Measurements from ENCODE around the gene CIAO2B. TPM values are rescaled to one million over a fixed set of nuclear protein-coding genes. Genes with fewer than 3 reads are reported as not detected.

Gene CIAO2B
- polyA plus RNA-seq, 3 donors from 2014 or later: 125 to 157 (median 132) TPM

DNA sequence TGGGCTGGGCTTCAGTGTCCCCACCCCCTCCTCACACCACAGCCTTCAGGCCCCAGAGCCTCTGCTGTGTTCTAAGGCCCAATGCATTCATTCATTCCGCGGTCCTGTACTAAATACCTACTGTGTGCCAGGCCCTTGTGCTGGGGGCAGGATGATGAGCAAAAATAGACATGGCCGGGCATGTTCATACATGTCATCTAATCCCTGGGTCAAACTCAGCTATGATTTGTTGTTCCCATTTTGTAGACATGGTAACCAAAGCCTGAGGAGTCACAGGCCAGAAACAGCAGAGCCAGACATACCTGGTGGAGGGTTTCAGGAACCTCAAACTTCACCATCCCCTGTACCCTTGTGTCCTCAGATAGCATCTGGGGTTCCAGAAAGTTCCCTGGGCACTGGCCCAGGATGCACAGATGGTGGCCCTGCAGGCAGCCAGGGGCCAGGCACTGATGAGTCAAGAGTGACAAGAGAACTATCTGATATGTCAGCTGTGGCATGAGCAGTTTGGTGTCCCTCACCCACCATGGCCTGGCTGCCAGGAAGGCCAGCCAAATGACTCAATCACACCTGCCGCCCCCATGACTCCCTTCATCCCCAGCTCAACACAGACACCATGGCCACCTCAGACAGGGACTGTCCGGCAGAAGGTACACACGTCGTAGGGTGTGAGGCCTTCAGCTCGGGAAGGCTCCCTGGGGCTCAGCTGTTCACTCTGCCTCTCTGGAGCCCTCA, 6.1 kb downstream of the CIAO2B start:
- Mint-ChIP-seq H3K27ac (peak overlapping the region in 2 of 6 donors; percentile 26 to 61), H3K4me3 (no peak overlapping the region), H3K36me3 (peaks cover 0 to 2% (median 0%) of the 10 kb centered on the region in 3 donors), H3K27me3 (ENCODE audit: low read depth in 3 of 3) (peaks cover 4 to 10% (median 6%) of the 10 kb centered on the region in 3 donors), H3K4me1 (peaks cover 16 to 22% of the 10 kb centered on the region in 2 donors), H3K9me3 (no peaks in the 10 kb centered on the region)
- no peak for DNase-seq

DNA sequence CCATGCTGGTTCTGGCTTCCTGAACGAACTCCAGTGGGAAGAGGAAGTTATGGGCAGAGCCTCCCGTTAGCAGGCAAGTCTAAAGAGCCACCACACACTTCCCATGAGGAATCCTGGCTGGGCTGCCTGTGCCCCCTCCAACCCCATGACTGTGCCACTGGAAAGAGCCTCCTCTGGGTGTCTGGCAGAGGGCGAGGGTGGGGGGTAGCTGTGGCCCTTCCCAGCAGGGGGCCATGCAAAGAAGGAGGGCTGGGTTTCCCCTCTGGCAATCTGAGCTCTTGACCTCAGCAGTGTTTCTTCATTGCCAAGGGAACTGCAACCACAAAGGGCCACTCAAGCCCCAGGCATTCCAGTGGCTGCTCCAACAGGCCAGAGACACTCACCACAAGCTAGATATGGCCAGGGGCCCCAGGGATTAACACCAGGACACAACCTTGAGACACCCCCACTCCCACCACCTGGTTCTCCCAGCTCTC, 7.2 kb downstream of the CIAO2B start:
- H3K36me3 Mint-ChIP-seq: no peaks in the 10 kb centered on the region
- H3K4me1 Mint-ChIP-seq: peaks cover 5 to 12% of the 10 kb centered on the region in 2 donors
- H3K9me3 Mint-ChIP-seq: no peaks in the 10 kb centered on the region
- no peak overlapping the region for H3K4me3 Mint-ChIP-seq
- no peak for DNase-seq
- no peak overlapping the region for H3K27ac Mint-ChIP-seq
- H3K27me3 Mint-ChIP-seq (ENCODE audit: low read depth in 3 of 3): peaks cover 1 to 10% (median 5%) of the 10 kb centered on the region in 3 donors

DNA sequence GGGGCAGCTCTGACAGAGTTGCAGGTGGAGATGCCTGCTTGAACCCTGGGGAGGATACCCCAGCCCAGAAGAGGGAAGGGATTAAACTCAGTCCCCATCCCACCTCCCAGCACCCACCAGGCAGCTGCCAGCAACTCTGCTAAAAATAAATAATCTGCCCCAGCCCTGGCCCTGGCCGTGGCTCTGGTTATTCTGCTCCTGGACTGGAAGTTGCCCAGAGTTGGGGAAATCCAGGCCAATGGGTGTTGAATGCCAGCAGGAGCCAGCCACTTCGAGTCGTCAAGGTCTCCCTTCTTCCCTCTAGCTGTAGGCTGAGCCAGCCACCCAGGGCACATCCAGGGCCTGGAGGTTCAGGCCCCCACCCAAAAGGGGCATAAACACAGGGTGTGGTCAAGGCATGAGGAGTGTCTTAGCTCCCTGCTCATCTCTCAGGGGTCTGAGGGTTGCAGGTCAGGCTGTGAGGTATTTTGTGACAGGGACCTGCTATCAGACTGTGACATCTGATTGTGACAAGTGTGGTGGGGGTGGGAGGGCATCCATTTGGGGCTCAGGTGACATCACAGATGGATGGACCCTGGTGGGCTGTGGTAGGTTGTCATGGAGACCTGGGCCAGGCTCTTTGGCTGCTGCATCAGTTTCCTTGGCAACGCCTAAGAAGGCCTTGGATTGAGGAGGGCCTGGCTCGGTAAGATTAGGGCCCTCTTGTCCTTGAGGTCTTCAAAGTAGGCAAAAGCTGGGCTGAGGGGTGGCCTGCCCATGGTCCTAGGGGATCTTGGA, 7.8 kb downstream of the CIAO2B start:
- H3K4me3 Mint-ChIP-seq: peak overlapping the region in 3 of 5 donors; percentile 74 to 85 (median 79)
- H3K36me3 Mint-ChIP-seq: no peaks in the 10 kb centered on the region
- no peak overlapping the region for H3K27ac Mint-ChIP-seq
- H3K9me3 Mint-ChIP-seq: no peaks in the 10 kb centered on the region
- H3K27me3 Mint-ChIP-seq (ENCODE audit: low read depth in 3 of 3): peaks cover 1 to 11% (median 6%) of the 10 kb centered on the region in 3 donors
- no peak for DNase-seq
- H3K4me1 Mint-ChIP-seq: peaks cover 0 to 12% of the 10 kb centered on the region in 2 donors

DNA sequence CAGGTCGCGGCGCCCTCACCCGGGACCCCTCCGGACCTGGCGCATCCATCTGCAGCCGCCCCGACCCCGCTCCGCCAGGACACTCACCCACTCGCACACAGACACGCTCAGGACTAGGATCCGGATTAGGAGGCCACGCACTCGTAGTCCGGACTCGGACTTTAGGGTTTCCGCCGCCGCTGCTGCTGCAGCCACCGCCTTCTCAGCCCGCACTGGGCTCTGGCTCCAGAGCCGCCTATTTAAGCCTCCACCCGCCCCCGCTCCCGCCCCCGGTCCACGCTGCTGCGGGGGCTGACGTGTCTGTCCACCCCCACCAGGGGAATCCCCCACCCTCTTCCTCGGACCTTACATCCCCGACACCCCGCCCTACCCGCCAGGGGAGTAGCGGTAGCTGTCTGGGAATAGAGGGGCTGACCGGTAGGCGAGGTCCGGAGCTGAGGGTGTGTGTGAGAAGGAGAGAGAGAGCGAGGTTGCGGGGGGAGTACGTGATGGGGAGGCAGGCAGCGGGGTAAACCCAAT, 8.8 kb downstream of the CIAO2B start, which contains the start of gene RRAD:
Gene RRAD, minus strand, starts transcription at position 214 of the 519 bp plus-strand sequence. CDS start 356 bp downstream, outside the sequence.
- H3K36me3 Mint-ChIP-seq: no peaks in the 10 kb centered on the region
- H3K27me3 Mint-ChIP-seq (ENCODE audit: low read depth in 3 of 3): peaks cover 1 to 16% (median 9%) of the 10 kb centered on the region in 3 donors
- peak; percentile 18 to 48 (median 32) for DNase-seq
- H3K4me1 Mint-ChIP-seq: peaks cover 0 to 12% of the 10 kb centered on the region in 2 donors
- H3K4me3 Mint-ChIP-seq: peak within 1 kb of the TSS; percentile 71 to 85 (median 79)
- H3K9me3 Mint-ChIP-seq: no peaks in the 10 kb centered on the region
- peak within 1 kb of the TSS in 2 of 6 donors; percentile 40 to 53 for H3K27ac Mint-ChIP-seq

DNA sequence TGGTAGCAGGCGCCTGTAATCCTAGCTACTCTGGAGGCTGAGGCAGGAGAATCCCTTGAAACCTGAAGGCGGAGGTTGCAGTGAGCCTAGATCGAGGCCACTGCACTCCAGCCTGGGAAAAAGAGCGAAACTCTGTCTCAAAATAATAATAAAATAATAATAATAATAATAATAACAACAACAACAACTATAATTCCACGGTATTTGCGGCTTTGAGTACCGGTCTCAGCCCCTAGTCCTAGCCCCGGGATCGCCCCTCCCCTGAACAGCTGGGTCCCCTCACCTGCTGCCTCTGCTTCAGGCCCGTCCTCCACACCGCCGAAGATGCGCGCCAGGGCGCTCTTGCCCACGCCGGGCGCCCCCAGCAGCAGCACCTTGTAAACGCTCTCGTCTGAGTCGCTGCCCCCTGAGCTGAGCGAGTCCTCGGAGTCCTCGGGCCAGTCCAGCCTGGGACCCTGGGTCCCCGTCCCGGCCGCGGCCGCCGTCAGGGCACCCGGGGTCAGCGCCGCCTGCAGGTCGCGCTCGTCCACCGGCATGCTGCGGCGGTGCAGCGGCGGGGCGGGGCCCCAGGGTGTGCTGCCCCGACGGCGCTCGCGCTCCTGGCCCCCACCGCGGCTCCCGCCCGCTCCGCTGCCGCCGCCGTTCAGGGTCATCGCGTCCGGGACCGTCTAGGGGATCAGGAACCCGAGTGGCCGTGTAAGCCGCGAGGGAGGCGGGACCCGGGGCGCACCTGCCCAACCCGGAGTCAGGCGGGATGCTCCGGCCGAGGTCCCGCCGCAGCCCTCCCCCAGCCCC, 9.5 kb downstream of the CIAO2B start:
- no peaks in the 10 kb centered on the region for H3K9me3 Mint-ChIP-seq
- H3K36me3 Mint-ChIP-seq: no peaks in the 10 kb centered on the region
- peaks cover 1 to 16% (median 9%) of the 10 kb centered on the region in 3 donors for H3K27me3 Mint-ChIP-seq (ENCODE audit: low read depth in 3 of 3)
- H3K27ac Mint-ChIP-seq: peak overlapping the region in 1 of 6 donors; percentile 34
- peaks cover 0 to 11% of the 10 kb centered on the region in 2 donors for H3K4me1 Mint-ChIP-seq
- DNase-seq: peak; percentile 47 to 61 (median 54)
- H3K4me3 Mint-ChIP-seq: peak overlapping the region; percentile 55 to 81 (median 67)

DNA sequence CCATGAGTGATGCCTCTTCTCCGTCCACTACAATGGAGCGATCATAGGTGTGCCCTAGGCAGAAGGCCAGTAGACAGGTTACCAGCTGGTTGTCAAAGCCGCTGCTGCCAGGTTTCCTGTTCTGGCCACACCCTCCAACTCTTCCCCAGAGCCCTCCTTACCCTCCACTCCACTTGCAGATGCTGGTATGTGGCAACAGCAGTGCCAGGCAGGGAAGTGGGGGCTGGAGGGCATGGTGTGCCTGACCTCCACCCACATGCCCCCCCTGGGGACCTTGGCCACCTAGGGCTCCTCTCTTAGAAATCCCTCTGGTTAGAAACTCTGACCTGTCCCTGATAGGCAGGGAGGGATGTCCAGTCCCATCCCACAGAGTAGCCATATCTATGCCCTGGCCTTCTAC, 10.3 kb downstream of the CIAO2B start:
- peak overlapping the region in 1 of 5 donors; percentile 4 for H3K4me3 Mint-ChIP-seq
- no peaks in the 10 kb centered on the region for H3K9me3 Mint-ChIP-seq
- H3K27me3 Mint-ChIP-seq (ENCODE audit: low read depth in 3 of 3): peaks cover 1 to 16% (median 12%) of the 10 kb centered on the region in 3 donors
- peaks cover 0 to 8% of the 10 kb centered on the region in 2 donors for H3K4me1 Mint-ChIP-seq
- DNase-seq: no peak
- no peaks in the 10 kb centered on the region for H3K36me3 Mint-ChIP-seq
- no peak overlapping the region for H3K27ac Mint-ChIP-seq

DNA sequence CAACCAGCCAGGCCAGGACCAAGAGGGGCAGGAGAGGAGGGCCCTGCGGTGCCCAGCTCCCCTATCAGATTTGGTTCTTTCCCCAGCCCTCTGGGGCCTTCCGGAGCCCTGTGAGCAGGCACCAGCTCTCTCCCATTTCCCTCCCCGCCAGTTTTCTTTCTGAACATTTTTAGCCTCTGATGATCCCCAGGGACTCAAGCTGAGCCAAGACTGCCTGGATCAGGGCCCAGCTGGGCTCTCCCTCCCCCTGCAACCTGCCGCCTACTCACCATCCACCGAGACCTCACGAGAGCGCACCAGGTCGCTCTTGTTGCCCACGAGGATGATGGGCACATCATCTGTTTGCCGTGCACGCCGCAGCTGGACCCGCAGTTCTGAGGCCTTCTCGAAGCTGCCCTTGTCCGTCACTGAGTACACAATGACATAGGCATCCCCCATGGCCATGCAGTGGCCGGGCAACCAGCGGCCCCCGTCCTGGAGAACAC, 10.9 kb downstream of the CIAO2B start:
- Mint-ChIP-seq H3K9me3 (no peaks in the 10 kb centered on the region), H3K4me3 (peak overlapping the region in 1 of 5 donors; percentile 36), H3K4me1 (peaks cover 0 to 8% of the 10 kb centered on the region in 2 donors), H3K27ac (no peak overlapping the region), H3K36me3 (no peaks in the 10 kb centered on the region), H3K27me3 (ENCODE audit: low read depth in 3 of 3) (peaks cover 1 to 16% (median 12%) of the 10 kb centered on the region in 3 donors)
- DNase-seq: no peak

DNA sequence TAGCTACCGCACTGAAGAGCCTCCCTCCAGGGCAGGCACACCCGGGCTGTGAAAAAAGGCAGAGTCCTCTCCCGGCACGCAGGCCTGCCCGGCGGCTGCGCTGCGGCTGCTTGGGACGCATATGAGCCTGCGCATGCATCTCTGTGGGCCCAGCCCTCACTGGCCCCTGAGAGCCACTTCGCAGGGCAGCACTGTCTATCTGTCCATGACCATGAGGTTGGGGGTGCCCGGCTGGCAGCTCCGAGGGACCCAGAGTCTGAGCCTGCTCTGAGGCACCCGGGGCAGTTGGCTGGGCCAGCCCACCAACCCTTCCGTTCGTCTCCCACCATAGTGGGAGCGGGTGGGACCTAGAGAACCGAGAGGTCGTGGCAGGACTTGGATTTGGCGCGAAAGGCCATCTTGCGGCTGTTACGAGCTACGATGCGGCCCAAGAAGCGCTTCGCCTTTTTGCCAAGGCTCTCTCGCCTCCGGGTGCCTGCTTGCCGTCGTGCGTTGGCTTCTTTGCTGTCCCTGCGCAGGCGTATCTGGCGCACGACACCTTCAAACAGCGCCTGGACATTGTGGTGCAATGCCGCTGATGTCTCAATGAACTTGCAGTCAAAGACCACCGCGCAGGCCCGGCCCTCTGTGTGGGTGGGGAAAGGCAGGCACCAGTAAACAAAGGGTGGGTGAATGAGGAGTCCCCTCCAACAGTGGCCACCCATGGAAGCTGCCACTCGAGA, 12.3 kb downstream of the CIAO2B start:
- Mint-ChIP-seq H3K27ac (no peak overlapping the region), H3K27me3 (ENCODE audit: low read depth in 3 of 3) (peaks cover 1 to 15% (median 12%) of the 10 kb centered on the region in 3 donors), H3K4me3 (no peak overlapping the region), H3K4me1 (peaks cover 0 to 8% of the 10 kb centered on the region in 2 donors), H3K9me3 (no peaks in the 10 kb centered on the region), H3K36me3 (no peaks in the 10 kb centered on the region)
- DNase-seq: no peak

DNA sequence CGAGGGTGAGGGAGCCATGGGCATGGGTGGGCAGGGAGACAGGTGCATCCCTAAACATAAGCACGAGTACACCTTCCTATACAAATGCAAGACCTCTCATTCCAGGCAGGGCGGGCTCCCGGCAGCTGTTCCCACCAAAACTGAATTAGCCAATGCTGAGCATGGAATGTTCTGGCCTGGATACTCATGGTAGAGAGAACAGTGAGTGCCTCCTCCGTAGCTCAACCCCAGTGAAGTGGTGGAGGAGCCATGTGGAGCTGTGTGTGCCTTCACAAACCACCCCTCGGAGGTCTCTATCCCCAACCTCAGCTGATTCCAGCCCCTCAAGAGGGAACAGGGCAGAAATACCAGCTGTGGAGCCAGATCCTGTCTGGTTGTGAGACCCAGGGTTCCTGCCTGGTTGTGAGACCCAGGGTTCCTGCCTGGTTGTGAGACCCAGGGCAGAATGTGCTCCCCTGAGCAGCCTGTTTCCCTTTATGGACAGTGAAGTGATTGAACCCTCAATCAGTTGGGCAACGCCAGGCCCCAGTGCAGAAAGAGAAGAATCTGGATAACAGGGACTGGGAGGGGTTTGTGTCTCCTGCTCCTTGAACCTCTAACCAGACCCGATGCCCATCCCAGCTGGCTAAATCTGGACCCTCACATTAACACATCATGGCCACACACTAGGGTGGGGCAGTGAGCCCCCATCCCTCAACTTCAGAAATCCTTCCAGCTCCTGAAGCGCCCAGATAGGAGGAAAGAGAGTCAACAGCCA, 13.1 kb downstream of the CIAO2B start:
- Mint-ChIP-seq H3K4me3 (no peak overlapping the region), H3K4me1 (peaks cover 0 to 8% of the 10 kb centered on the region in 2 donors), H3K27ac (no peak overlapping the region), H3K9me3 (no peaks in the 10 kb centered on the region), H3K36me3 (no peaks in the 10 kb centered on the region), H3K27me3 (ENCODE audit: low read depth in 3 of 3) (peaks cover 1 to 17% (median 12%) of the 10 kb centered on the region in 3 donors)
- no peak for DNase-seq

DNA sequence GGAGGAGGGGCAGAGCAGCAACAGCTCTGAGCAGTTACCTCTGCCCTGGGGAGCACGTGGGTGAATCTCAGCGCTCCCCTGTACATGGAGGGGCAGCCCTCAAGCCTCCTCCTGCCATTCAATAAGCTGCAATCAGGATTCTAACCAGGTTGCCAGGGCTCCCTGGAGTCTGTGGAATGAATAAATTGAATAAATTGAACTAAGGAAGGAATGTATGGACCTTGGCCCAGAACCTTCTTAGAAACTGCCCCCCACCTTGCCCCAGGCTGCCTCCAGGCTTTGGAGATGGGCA, 14.0 kb downstream of the CIAO2B start:
- peaks cover 0 to 4% of the 10 kb centered on the region in 2 donors for H3K4me1 Mint-ChIP-seq
- no peak overlapping the region for H3K27ac Mint-ChIP-seq
- no peaks in the 10 kb centered on the region for H3K36me3 Mint-ChIP-seq
- no peak for DNase-seq
- H3K9me3 Mint-ChIP-seq: peaks cover 0 to 1% (median 0%) of the 10 kb centered on the region in 6 donors
- peaks cover 0 to 12% (median 10%) of the 10 kb centered on the region in 3 donors for H3K27me3 Mint-ChIP-seq (ENCODE audit: low read depth in 3 of 3)
- H3K4me3 Mint-ChIP-seq: no peak overlapping the region

DNA sequence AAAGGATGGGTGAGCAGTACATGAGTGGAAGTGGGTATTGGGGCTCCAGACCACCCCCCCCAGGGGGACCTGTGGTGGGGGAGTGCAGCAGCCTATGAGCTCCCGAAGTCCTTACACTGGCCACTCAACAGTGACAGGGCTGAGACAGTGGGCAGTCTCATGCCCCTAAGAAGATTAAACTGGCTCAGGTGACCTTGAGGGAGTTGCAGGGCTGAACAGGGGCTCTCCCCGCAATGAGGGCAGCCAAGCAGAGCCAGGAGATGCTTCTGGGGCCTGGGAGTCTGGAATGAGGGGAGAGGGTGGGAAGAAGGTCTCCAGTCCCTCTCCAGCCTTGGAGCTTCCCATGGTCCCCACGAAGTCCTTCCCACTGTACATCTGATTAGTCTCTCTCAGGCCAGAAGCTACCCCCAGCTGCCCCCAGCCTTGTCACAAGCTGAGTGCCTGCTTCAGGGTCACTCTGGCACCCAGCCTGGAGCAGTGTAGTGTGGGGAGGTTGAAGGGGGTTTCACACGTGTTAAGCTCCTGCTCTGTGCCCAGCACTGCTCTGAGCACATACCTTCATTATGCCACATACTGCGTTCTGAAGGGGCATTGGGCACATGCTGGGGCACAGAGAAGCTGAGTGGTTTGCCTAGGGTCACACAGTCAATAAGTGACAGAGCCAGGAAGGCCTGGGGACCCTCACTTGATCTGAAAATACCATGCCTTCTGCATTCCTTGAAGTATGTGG, 14.5 kb downstream of the CIAO2B start:
- H3K27me3 Mint-ChIP-seq (ENCODE audit: low read depth in 3 of 3): peaks cover 0 to 12% (median 10%) of the 10 kb centered on the region in 3 donors
- no peaks in the 10 kb centered on the region for H3K36me3 Mint-ChIP-seq
- H3K4me3 Mint-ChIP-seq: no peak overlapping the region
- DNase-seq: no peak
- peaks cover 0 to 1% (median 0%) of the 10 kb centered on the region in 6 donors for H3K9me3 Mint-ChIP-seq
- no peak overlapping the region for H3K27ac Mint-ChIP-seq
- H3K4me1 Mint-ChIP-seq: peaks cover 0 to 4% of the 10 kb centered on the region in 2 donors

Data from immature natural killer cell (primary cell).